B cell (primary cell): ENCODE measurements around the gene SPATA2L. TPM values are rescaled to one million over a fixed set of nuclear protein-coding genes. Genes with fewer than 3 reads are reported as not detected.

Experiments used
- ATAC-seq: fragments of 200-7000 bp; cut with Tn5 transposase; one replicate; pipeline ENCODE4 v1.10.0; 2021; ENCODE audit warnings: low read depth, mild to moderate bottlenecking, moderate number of reproducible peaks, moderate library complexity
- CTCF ChIA-PET: fragments of 350-600 bp; sonication (Branson Sonifier 250); formaldehyde crosslinking; loops from one replicate; lab custom pipeline; 2021; ENCODE audit warnings: antibody characterized with exemption, inconsistent platforms; lab: Charles Lee
- POLR2A ChIA-PET: fragments of 350-600 bp; sonication (Branson Sonifier 250); formaldehyde crosslinking; loops from one replicate; lab custom pipeline; 2021; ENCODE audit warnings: antibody characterized with exemption; lab: Charles Lee
- DNase-seq: peaks from one replicate; pipeline ENCODE4 v3.0.0; 2013
- H2AFZ ChIP-seq: 2 replicates; pipeline ENCODE4 v1.6.1; 2012; ENCODE audit warnings: mild to moderate bottlenecking, low read depth, low read length; ENCODE audit not compliant: insufficient read depth, poor library complexity, severe bottlenecking
- H3K27ac ChIP-seq, 2 donors: 1 replicate in 1 of 2; 2 replicates in 1 of 2; pipeline ENCODE4 v1.5.1; 2012 to 2013; ENCODE audit warnings: low read length in 2 of 2, mild to moderate bottlenecking in 2 of 2, moderate library complexity in 1 of 2
- H3K27me3 ChIP-seq, 4 experiments: fragments of 200-600 bp in 1 of 4; sonication (generic) in 1 of 4; replicated peaks in 1 of 4; 1 replicate in 2 of 4; 2 replicates in 2 of 4; pipeline versions ENCODE4 v1.6.1 to v1.7.0; 2013 to 2016; ENCODE audit warnings: low read length in 3 of 4, mild to moderate bottlenecking in 2 of 4, mixed read lengths in 1 of 4, moderate library complexity in 1 of 4; ENCODE audit not compliant: insufficient read depth in 4 of 4, control insufficient read depth in 3 of 4; ENCODE audit errors: control extremely low read depth in 1 of 4
- H3K36me3 ChIP-seq, 2 experiments: replicated peaks in 1 of 2; 1 replicate in 1 of 2; 2 replicates in 1 of 2; pipeline versions ENCODE4 v1.6.1 to v1.7.1; 2013; ENCODE audit warnings: low read length in 1 of 2; ENCODE audit not compliant: insufficient read depth in 2 of 2, control insufficient read depth in 1 of 2; ENCODE audit errors: control extremely low read depth in 1 of 2, extremely low read depth in 1 of 2
- H3K4me1 ChIP-seq, 2 donors: fragments of 200-600 bp in 1 of 2; sonication (generic) in 1 of 2; 1 replicate in 1 of 2; 2 replicates in 1 of 2; pipeline versions ENCODE4 v1.5.1 to v1.6.1; 2013 to 2017; ENCODE audit warnings: low read length in 2 of 2; ENCODE audit not compliant: control insufficient read depth in 2 of 2, insufficient read depth in 2 of 2
- H3K4me2 ChIP-seq: replicated peaks from 2 replicates; pipeline ENCODE3; 2012; ENCODE audit warnings: mild to moderate bottlenecking, low read depth, low read length; ENCODE audit not compliant: poor library complexity, severe bottlenecking
- H3K4me3 ChIP-seq, 5 experiments: fragments of 200-600 bp in 1 of 5; sonication (generic) in 1 of 5; 1 replicate in 3 of 5; 2 replicates in 2 of 5; pipeline versions ENCODE4 v1.5.1 to v1.7.0; 2011 to 2016; ENCODE audit warnings: low read length in 4 of 5, mild to moderate bottlenecking in 4 of 5, low read depth in 2 of 5, control low read depth in 1 of 5, moderate library complexity in 1 of 5; ENCODE audit not compliant: insufficient read depth in 1 of 5; ENCODE audit errors: control extremely low read depth in 1 of 5, extremely low read depth in 1 of 5
- H3K79me2 ChIP-seq: fragments of 200-600 bp; sonication (generic); one replicate; pipeline ENCODE4 v1.6.0; 2016; ENCODE audit warnings: low read length; ENCODE audit not compliant: control insufficient read depth, insufficient read depth
- H3K9ac ChIP-seq: fragments of 200-600 bp; sonication (generic); 2 replicates; pipeline ENCODE4 v1.6.1; 2017; ENCODE audit warnings: mild to moderate bottlenecking, low read length, moderate library complexity
- H3K9me3 ChIP-seq, 3 donors: one replicate each; pipeline versions ENCODE4 v1.6.1 to v1.7.1; 2013; ENCODE audit warnings: low read length in 2 of 3; ENCODE audit not compliant: control insufficient read depth in 2 of 3, insufficient read depth in 1 of 3; ENCODE audit errors: control extremely low read depth in 1 of 3
- H4K20me1 ChIP-seq: 2 replicates; pipeline ENCODE4 v1.6.0; 2012; ENCODE audit warnings: mild to moderate bottlenecking, low read length; ENCODE audit not compliant: insufficient read depth, control insufficient read depth, poor library complexity, severe bottlenecking
- H3K27ac Mint-ChIP-seq: one replicate; pipeline ENCODE4 v1.8.0; 2021; ENCODE audit warnings: mixed read lengths
- H3K27me3 Mint-ChIP-seq: one replicate; pipeline ENCODE4 v1.8.0; 2021; ENCODE audit warnings: mixed read lengths
- H3K4me1 Mint-ChIP-seq: one replicate; pipeline ENCODE4 v1.8.0; 2021; ENCODE audit warnings: mixed read lengths
- H3K4me3 Mint-ChIP-seq: one replicate; pipeline ENCODE4 v1.8.0; 2021; ENCODE audit warnings: mixed read lengths
- H3K9me3 Mint-ChIP-seq: one replicate; pipeline ENCODE4 v1.8.0; 2022; ENCODE audit warnings: mixed read lengths; ENCODE audit not compliant: insufficient read depth
- CTCF ChIP-seq: fragments of 200-600 bp; IDR thresholded peaks from one replicate; pipeline ENCODE4 v1.8.0; 2022; ENCODE audit warnings: antibody characterized with exemption, mild to moderate bottlenecking
- EZH2 ChIP-seq: IDR thresholded peaks from 2 replicates; pipeline ENCODE4 v1.6.1; 2012; ENCODE audit warnings: borderline replicate concordance, low read depth, mild to moderate bottlenecking, moderate library complexity, low read length; ENCODE audit not compliant: insufficient read depth, poor library complexity, severe bottlenecking
- WGBS: methylation state at CpG from one replicate; pipeline ENCODE4 v1.1.5; 2013; ENCODE audit warnings: missing lambda C conversion rate; ENCODE audit not compliant: insufficient coverage; 5-methylcytosine and 5-hydroxymethylcytosine counted together
- intact Hi-C: fragments of 100-400 bp; cut with micrococcal nuclease; formaldehyde crosslinking; loops from one replicate; pipeline ENCODE4 v1.10.0; 2022
- polyA plus RNA-seq: library from polyadenylated mRNA; depleted of rRNA; stranded (reverse); fragments of >200 nt; gene quantifications from 2 replicates; pipeline ENCODE4 v1.2.3, GENCODE V29; 2012
- total RNA-seq, 2 donors: library from RNA; stranded (reverse); fragments of 120-200 nt in 1 of 2; gene quantifications; 1 replicate in 1 of 2; 2 replicates in 1 of 2; pipeline versions ENCODE4 v1.2.3 to v1.2.4, GENCODE V29; 2013 to 2022

Gene SPATA2L
- total and polyA plus RNA-seq, 2 donors (not counting 1 experiment from before 2014, with no cell fraction given): 16.4 to 32.1 TPM

- Histone ChIP-seq H3K79me2 (no peaks in the 10 kb centered on the region), H2AFZ (no peak overlapping the region), H4K20me1 (no peaks in the 10 kb centered on the region), H3K9me3 (no peaks in the 10 kb centered on the region), H3K9ac (no peak overlapping the region), H3K4me1 (peaks cover 13 to 19% of the 10 kb centered on the region in 2 donors), H3K27me3 (no peaks in the 10 kb centered on the region), H3K4me2 (no peak overlapping the region), H3K27ac (no peak overlapping the region), H3K4me3 (no peak overlapping the region), H3K36me3 (no peaks in the 10 kb centered on the region)
- Mint-ChIP-seq H3K27ac (no peak overlapping the region), H3K4me1 (peaks cover 8% of the 10 kb centered on the region), H3K4me3 (no peak overlapping the region), H3K27me3 (no peaks in the 10 kb centered on the region), H3K9me3 (no peaks in the 10 kb centered on the region)
- 91% methylated on average over 19 of the region's 19 CpGs for WGBS
- no peak for ATAC-seq
- TF ChIP-seq EZH2: no peak
- TF ChIP-seq CTCF: no peak
- intact Hi-C loops: loop anchor here (10.0 kb wide), 1 partner anchor 56 kb away; no protein-coding TSS in a partner anchor
- DNase-seq: no peak
- CTCF ChIA-PET: interaction anchor here (1.2 to 7.6 kb wide), 5 partner anchors 53 to 201 kb away, joined by 3 to 105 read pairs (median 3); no protein-coding TSS in a partner anchor
- POLR2A ChIA-PET: interaction anchor here (0.6 to 1.0 kb wide), 3 partner anchors 30 to 333 kb away, joined by 3 to 7 read pairs (median 7); no protein-coding TSS in a partner anchor
Measured at GRCh38 chr16:89708481-89708931, 7.0 kb upstream of the SPATA2L start.

GRCh38 chr16:89707695-89708094 is 6.2 kb upstream of the SPATA2L start:
- ATAC-seq: no peak
- Histone ChIP-seq H3K27me3 (no peaks in the 10 kb centered on the region), H3K27ac (no peak overlapping the region), H4K20me1 (no peaks in the 10 kb centered on the region), H2AFZ (no peak overlapping the region), H3K9me3 (no peaks in the 10 kb centered on the region), H3K4me2 (no peak overlapping the region), H3K79me2 (no peaks in the 10 kb centered on the region), H3K36me3 (no peaks in the 10 kb centered on the region), H3K4me1 (peaks cover 13 to 18% of the 10 kb centered on the region in 2 donors), H3K9ac (no peak overlapping the region), H3K4me3 (no peak overlapping the region)
- Mint-ChIP-seq H3K4me1 (peaks cover 8% of the 10 kb centered on the region), H3K9me3 (no peaks in the 10 kb centered on the region), H3K27ac (no peak overlapping the region), H3K27me3 (no peaks in the 10 kb centered on the region), H3K4me3 (no peak overlapping the region)
- CTCF ChIA-PET: interaction anchor here (1.1 to 7.6 kb wide), 5 partner anchors 8 to 202 kb away, joined by 3 to 171 read pairs (median 28); no protein-coding TSS in a partner anchor
- no peak for DNase-seq
- WGBS: 97% methylated on average over 9 of the region's 9 CpGs
- POLR2A ChIA-PET: interaction anchor here (0.6 kb wide), 2 partner anchors 83 to 237 kb away, joined by 3 to 4 read pairs; no protein-coding TSS in a partner anchor
- intact Hi-C loops: loop anchor here (10.0 kb wide), 1 partner anchor 57 kb away; no protein-coding TSS in a partner anchor
- TF ChIP-seq EZH2: no peak
- TF ChIP-seq CTCF: no peak
